ENCODE measurements around the gene CSTB. TPM values are rescaled to one million over a fixed set of nuclear protein-coding genes. Genes with fewer than 3 reads are reported as not detected.

The CSTB gene
- total RNA-seq, 1 experiment from 2014 or later: 40.7 TPM

GRCh38 chr21:43808832-43809251 is 32.7 kb upstream of the CSTB start:
- Histone ChIP-seq H3K4me2 (ENCODE audit: insufficient read depth, insufficient read length, low read length) (no peak overlapping the region), H2AFZ (ENCODE audit: low read length) (no peak overlapping the region)
- no CpG with 5 or more reads among the region's 22 CpGs for WGBS (ENCODE audit: extremely low coverage, insufficient read length, low lambda C conversion rate)

More at GRCh38 chr21:43808832-43809251, 32.7 kb upstream of the CSTB start:
- Mint-ChIP-seq H3K27ac (no peak overlapping the region), H3K27me3 (ENCODE audit: low read depth) (no peaks in the 10 kb centered on the region), H3K9me3 (no peaks in the 10 kb centered on the region), H3K4me1 (peaks cover 3 to 9% of the 10 kb centered on the region in 2 experiments), H3K36me3 (ENCODE audit: insufficient read depth in 1 of 3, low read depth in 3 of 3) (peaks cover 4 to 17% (median 12%) of the 10 kb centered on the region in 3 experiments; a peak in 6 of 7 replicates), H3K4me3 (no peak overlapping the region)
- Histone ChIP-seq H3K79me1 (ENCODE audit: insufficient read depth, low read depth, low read length, poor library complexity, severe bottlenecking) (no peaks in the 10 kb centered on the region), H3K14ac (ENCODE audit: insufficient read depth, low read length) (no peak overlapping the region), H3K23ac (ENCODE audit: insufficient read length, low read depth, low read length) (no peak overlapping the region), H3T11ph (ENCODE audit: low read length) (no peak overlapping the region), H3K79me2 (ENCODE audit: insufficient read depth, low read length) (no peaks in the 10 kb centered on the region), H3K18ac (ENCODE audit: insufficient read length, low read depth, low read length) (no peak overlapping the region), H2BK15ac (ENCODE audit: low read depth, low read length) (no peak overlapping the region), H3K4ac (ENCODE audit: low read depth, low read length) (no peak overlapping the region), H2BK120ac (ENCODE audit: low read depth, low read length, poor library complexity, severe bottlenecking) (no peak overlapping the region), H2AK5ac (ENCODE audit: insufficient read length, low read length) (no peak overlapping the region), H4K8ac (replicated peaks; ENCODE audit: insufficient read length, low read depth, low read length) (no peak overlapping the region), H3K56ac (ENCODE audit: insufficient read length, low read depth, low read length) (no peak overlapping the region), H2BK5ac (ENCODE audit: insufficient read length, low read length) (no peak overlapping the region), H4K5ac (ENCODE audit: insufficient read length, low read depth, low read length) (no peak overlapping the region), H3K4me1 (ENCODE audit: insufficient read depth, low read length) (no peaks in the 10 kb centered on the region), H2BK20ac (ENCODE audit: low read depth, low read length, poor library complexity, severe bottlenecking) (no peak overlapping the region), H4K20me1 (ENCODE audit: control insufficient read depth, insufficient read depth, insufficient read length) (no peaks in the 10 kb centered on the region), H3K9ac (ENCODE audit: extremely low read depth, insufficient read length, low read length) (no peak overlapping the region), H4K91ac (ENCODE audit: insufficient read length, low read depth, low read length) (no peak overlapping the region), H3K27ac (ENCODE audit: insufficient read length, low read depth, low read length) (no peak overlapping the region), H3K27me3 (ENCODE audit: insufficient read depth, low read length) (no peaks in the 10 kb centered on the region), H3K9me3 (ENCODE audit: control insufficient read depth, low read depth, low read length) (no peaks in the 10 kb centered on the region), H3K23me2 (ENCODE audit: insufficient read length, low read depth, low read length, poor library complexity, severe bottlenecking) (no peaks in the 10 kb centered on the region), H2BK12ac (ENCODE audit: insufficient read length, low read depth, low read length) (no peak overlapping the region)
- no peak for TF ChIP-seq CTCF (conservative IDR thresholded peaks at IDR 0.05)
- no peak for DNase-seq
